Osteoblast (primary cell): ENCODE measurements around the gene IGFL2. TPM values are rescaled to one million over a fixed set of nuclear protein-coding genes. Genes with fewer than 3 reads are reported as not detected.

Experiments used
- DNase-seq: peaks from one replicate; pipeline ENCODE4 v3.0.0; 2011; ENCODE audit warnings: low spot score, mixed read lengths; ENCODE audit not compliant: insufficient read length; ENCODE audit errors: missing footprints
- H2AFZ ChIP-seq: 2 replicates; pipeline ENCODE4 v1.6.0; 2011; ENCODE audit warnings: mild to moderate bottlenecking, low read length
- H3K27ac ChIP-seq: 2 replicates; pipeline ENCODE4 v1.5.1; 2011; ENCODE audit warnings: mild to moderate bottlenecking, low read depth, low read length, moderate library complexity
- H3K27me3 ChIP-seq: 2 replicates; pipeline ENCODE4 v1.6.0; 2012; ENCODE audit warnings: mild to moderate bottlenecking, control low read depth, inconsistent platforms, low read length, moderate library complexity; ENCODE audit not compliant: insufficient read depth
- H3K36me3 ChIP-seq: 2 replicates; pipeline ENCODE4 v1.5.1; 2011; ENCODE audit warnings: mild to moderate bottlenecking, low read length, control low read depth, moderate library complexity; ENCODE audit not compliant: insufficient read depth
- H3K4me1 ChIP-seq: 2 replicates; pipeline ENCODE4 v1.5.1; 2011; ENCODE audit warnings: mild to moderate bottlenecking, low read length, control low read depth, moderate library complexity; ENCODE audit not compliant: insufficient read depth
- H3K4me2 ChIP-seq: 2 replicates; pipeline ENCODE4 v1.6.0; 2011; ENCODE audit warnings: mild to moderate bottlenecking, low read length; ENCODE audit not compliant: insufficient read depth
- H3K4me3 ChIP-seq: fragments of 200-600 bp; sonication (generic); 3 replicates; pipeline ENCODE4 v1.5.1; 2012; ENCODE audit warnings: mild to moderate bottlenecking, low read length, inconsistent platforms; ENCODE audit not compliant: insufficient read depth
- H3K79me2 ChIP-seq: 2 replicates; pipeline ENCODE4 v1.6.0; 2012; ENCODE audit warnings: mild to moderate bottlenecking, low read length, control low read depth, inconsistent platforms; ENCODE audit not compliant: insufficient read depth
- H3K9me3 ChIP-seq: 2 replicates; pipeline ENCODE4 v1.5.1; 2011; ENCODE audit warnings: low read depth, low read length, control low read depth
- H4K20me1 ChIP-seq: 2 replicates; pipeline ENCODE4 v1.6.0; 2012; ENCODE audit warnings: mild to moderate bottlenecking, low read length, control low read depth; ENCODE audit not compliant: insufficient read depth
- CTCF ChIP-seq: IDR thresholded peaks from 2 replicates; pipeline ENCODE4 v1.5.1; 2011; ENCODE audit warnings: mild to moderate bottlenecking, low read depth, low read length, moderate library complexity; ENCODE audit errors: extremely low read depth
- total RNA-seq: library from RNA; depleted of rRNA; stranded (reverse); fragments of >200 nt; gene quantifications from 2 replicates; pipeline ENCODE4 v1.2.3, GENCODE V29; 2012

The IGFL2 gene
- total RNA-seq, 1 donor, result not detected

GRCh38 chr19:46209051-46209450 lies 61.0 kb downstream of the IGFL2 start:
- Histone ChIP-seq H4K20me1 (no peaks in the 10 kb centered on the region), H3K79me2 (no peaks in the 10 kb centered on the region), H3K27me3 (peaks cover 63% of the 10 kb centered on the region), H3K4me1 (no peaks in the 10 kb centered on the region), H3K27ac (no peak overlapping the region), H3K4me2 (no peak overlapping the region), H3K4me3 (no peak overlapping the region), H2AFZ (no peak overlapping the region), H3K36me3 (no peaks in the 10 kb centered on the region), H3K9me3 (peaks cover 1% of the 10 kb centered on the region)
- TF ChIP-seq CTCF, result no peak
- no peak for DNase-seq

GRCh38 chr19:46209472-46209871 lies 61.4 kb downstream of the IGFL2 start:
- no peaks in the 10 kb centered on the region for H3K4me1 ChIP-seq
- H3K4me3 ChIP-seq, result no peak overlapping the region
- no peaks in the 10 kb centered on the region for H3K79me2 ChIP-seq
- no peaks in the 10 kb centered on the region for H3K9me3 ChIP-seq
- no peaks in the 10 kb centered on the region for H4K20me1 ChIP-seq
- no peaks in the 10 kb centered on the region for H3K36me3 ChIP-seq
- H2AFZ ChIP-seq, result no peak overlapping the region
- no peak overlapping the region for H3K27ac ChIP-seq
- peaks cover 63% of the 10 kb centered on the region for H3K27me3 ChIP-seq
- no peak for TF ChIP-seq CTCF
- no peak overlapping the region for H3K4me2 ChIP-seq
- DNase-seq, result no peak

- peaks cover 56% of the 10 kb centered on the region for H3K27me3 ChIP-seq
- no peak overlapping the region for H2AFZ ChIP-seq
- H3K4me2 ChIP-seq, result no peak overlapping the region
- no peaks in the 10 kb centered on the region for H3K79me2 ChIP-seq
- no peaks in the 10 kb centered on the region for H3K36me3 ChIP-seq
- H3K4me3 ChIP-seq, result no peak overlapping the region
- no peaks in the 10 kb centered on the region for H3K4me1 ChIP-seq
- DNase-seq, result no peak
- H4K20me1 ChIP-seq, result no peaks in the 10 kb centered on the region
- TF ChIP-seq CTCF, result no peak
- no peaks in the 10 kb centered on the region for H3K9me3 ChIP-seq
- H3K27ac ChIP-seq, result no peak overlapping the region
Measured at GRCh38 chr19:46210669-46211068, 62.6 kb downstream of the IGFL2 start.

Other genes starting within 250 kb of the IGFL2 start
- 2.1 and 3.3 TPM in 2 replicates for gene MYPOP, start 245.6 kb upstream of the IGFL2 start, total RNA-seq
- gene NANOS2, start 233.5 kb upstream of the IGFL2 start, total RNA-seq, result not detected in 2 replicates
- not detected in 2 replicates for gene NOVA2, start 174.4 kb upstream of the IGFL2 start, total RNA-seq
- 3.6 and 5.9 TPM in 2 replicates for gene CCDC61, start 152.8 kb upstream of the IGFL2 start, total RNA-seq
- gene PGLYRP1, start 125.2 kb upstream of the IGFL2 start, total RNA-seq, result not detected in 2 replicates
- not detected in 2 replicates for gene IGFL4, start 107.2 kb upstream of the IGFL2 start, total RNA-seq
- not detected in 2 replicates for gene IGFL3, start 23.6 kb upstream of the IGFL2 start, total RNA-seq
- gene IGFL1, start 81.5 kb downstream of the IGFL2 start, total RNA-seq, result not detected in 2 replicates
- gene HIF3A, start 148.8 kb downstream of the IGFL2 start, total RNA-seq, result not detected in 2 replicates
- gene PPP5C, start 198.8 kb downstream of the IGFL2 start, total RNA-seq, result 34.8 and 36.6 TPM in 2 replicates